Effector CD8-positive, alpha-beta T cell (primary cell): ENCODE results near the gene CDKN2B-AS1.

Source experiments
- DNase-seq: peaks from one replicate; lab custom pipeline; 2025; lab: John Stamatoyannopoulos, UW

The CDKN2B-AS1 gene

GRCh38 chr9:21982861-21983560 lies 11.6 kb upstream of the CDKN2B-AS1 start:
- no peak for DNase-seq

GRCh38 chr9:21983561-21983935 lies 11.0 kb upstream of the CDKN2B-AS1 start:
- no peak for DNase-seq

GRCh38 chr9:21984101-21984500 lies 10.5 kb upstream of the CDKN2B-AS1 start:
- no peak for DNase-seq

GRCh38 chr9:21985964-21986667 lies 8.5 kb upstream of the CDKN2B-AS1 start:
- DNase-seq, result no peak

- no peak for DNase-seq
These were observed 6.3 kb upstream of the CDKN2B-AS1 start for GRCh38 chr9:21988056-21988990.

GRCh38 chr9:21989440-21990189 lies 5.0 kb upstream of the CDKN2B-AS1 start:
- no peak for DNase-seq

GRCh38 chr9:21991072-21991959 lies 3.3 kb upstream of the CDKN2B-AS1 start:
- no peak for DNase-seq

- DNase-seq, result no peak
These were observed 1.6 kb upstream of the CDKN2B-AS1 start for GRCh38 chr9:21993007-21993406.

- DNase-seq, result no peak
These were observed 567 bp upstream of the CDKN2B-AS1 start, which contains the start of gene CDKN2A for GRCh38 chr9:21993893-21994555. Gene CDKN2A, minus strand, starts transcription at chr9:21994392.

GRCh38 chr9:21995006-21995665 lies 545 bp downstream of the CDKN2B-AS1 start:
- DNase-seq, result peak; percentile 34

GRCh38 chr9:21995666-21996398 lies 1.2 kb downstream of the CDKN2B-AS1 start:
- DNase-seq, result no peak

GRCh38 chr9:21996438-21996837 lies 1.8 kb downstream of the CDKN2B-AS1 start:
- no peak for DNase-seq

- no peak for DNase-seq
These were observed 2.3 kb downstream of the CDKN2B-AS1 start for GRCh38 chr9:21996858-21997257.

GRCh38 chr9:21997480-21997879 lies 2.9 kb downstream of the CDKN2B-AS1 start:
- DNase-seq, result no peak

- DNase-seq, result no peak
These were observed 3.4 kb downstream of the CDKN2B-AS1 start for GRCh38 chr9:21998026-21998425.

GRCh38 chr9:22002038-22002437 lies 7.4 kb downstream of the CDKN2B-AS1 start:
- no peak for DNase-seq

- DNase-seq, result no peak
These were observed 10.6 kb downstream of the CDKN2B-AS1 start for GRCh38 chr9:22005021-22005701.
